ENCODE results near the gene RPL18A. TPM values are rescaled to one million over a fixed set of nuclear protein-coding genes. Genes with fewer than 3 reads are reported as not detected.

The RPL18A gene
- total and polyA plus RNA-seq, 4 donors: 452 to 870 (median 477) TPM

DNA sequence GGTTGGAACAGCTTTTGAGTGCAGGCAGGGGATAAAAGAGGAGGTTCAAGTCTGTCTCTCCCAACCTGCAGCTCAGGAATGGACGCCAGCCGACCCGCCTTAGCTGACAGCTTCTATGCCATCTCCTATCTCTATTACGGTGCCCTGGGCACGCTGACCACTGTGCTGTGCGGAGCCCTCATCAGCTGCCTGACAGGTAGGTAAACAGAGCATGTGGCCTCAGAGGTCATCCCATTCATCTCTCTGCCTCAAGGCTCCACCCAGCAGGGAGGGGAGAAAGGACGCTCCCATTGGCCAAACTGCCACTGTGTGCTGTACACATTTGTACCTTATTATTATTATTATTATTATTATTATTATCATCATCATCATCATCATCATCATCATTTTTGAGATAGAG, 28.6 kb downstream of the RPL18A start:
- Histone ChIP-seq H3K4me1 (ENCODE audit: control insufficient read depth in 4 of 4, insufficient read depth in 4 of 4, low read length in 3 of 4) (no peaks in the 10 kb centered on the region), H3K9ac (ENCODE audit: low read depth in 1 of 2, low read length in 2 of 2) (no peak overlapping the region), H3K4me3 (ENCODE audit: low read depth in 1 of 3, low read length in 3 of 3) (no peak overlapping the region), H3K9me3 (ENCODE audit: control insufficient read depth in 4 of 4, low read length in 3 of 4) (no peaks in the 10 kb centered on the region), H3K27me3 (ENCODE audit: control insufficient read depth in 4 of 4, insufficient read depth in 4 of 4, low read length in 3 of 4) (peaks cover 0 to 2% (median 0%) of the 10 kb centered on the region in 4 donors), H3K27ac (ENCODE audit: low read depth in 1 of 2, low read length in 2 of 2) (no peak overlapping the region), H3K36me3 (ENCODE audit: control insufficient read depth in 4 of 4, insufficient read depth in 3 of 4, low read depth in 1 of 4, low read length in 3 of 4) (no peaks in the 10 kb centered on the region)
- TF ChIP-seq NR2F2 (IDR thresholded peaks at IDR 0.05) (no peak), FOXA1 (IDR thresholded peaks at IDR 0.05) (no peak), FOXA2 (IDR thresholded peaks at IDR 0.05) (no peak), HNF4A (conservative IDR thresholded peaks at IDR 0.05) (no peak), HNF4G (IDR thresholded peaks at IDR 0.05) (no peak), RXRA (IDR thresholded peaks at IDR 0.05) (no peak)
- TF ChIP-seq, protein P1, sequence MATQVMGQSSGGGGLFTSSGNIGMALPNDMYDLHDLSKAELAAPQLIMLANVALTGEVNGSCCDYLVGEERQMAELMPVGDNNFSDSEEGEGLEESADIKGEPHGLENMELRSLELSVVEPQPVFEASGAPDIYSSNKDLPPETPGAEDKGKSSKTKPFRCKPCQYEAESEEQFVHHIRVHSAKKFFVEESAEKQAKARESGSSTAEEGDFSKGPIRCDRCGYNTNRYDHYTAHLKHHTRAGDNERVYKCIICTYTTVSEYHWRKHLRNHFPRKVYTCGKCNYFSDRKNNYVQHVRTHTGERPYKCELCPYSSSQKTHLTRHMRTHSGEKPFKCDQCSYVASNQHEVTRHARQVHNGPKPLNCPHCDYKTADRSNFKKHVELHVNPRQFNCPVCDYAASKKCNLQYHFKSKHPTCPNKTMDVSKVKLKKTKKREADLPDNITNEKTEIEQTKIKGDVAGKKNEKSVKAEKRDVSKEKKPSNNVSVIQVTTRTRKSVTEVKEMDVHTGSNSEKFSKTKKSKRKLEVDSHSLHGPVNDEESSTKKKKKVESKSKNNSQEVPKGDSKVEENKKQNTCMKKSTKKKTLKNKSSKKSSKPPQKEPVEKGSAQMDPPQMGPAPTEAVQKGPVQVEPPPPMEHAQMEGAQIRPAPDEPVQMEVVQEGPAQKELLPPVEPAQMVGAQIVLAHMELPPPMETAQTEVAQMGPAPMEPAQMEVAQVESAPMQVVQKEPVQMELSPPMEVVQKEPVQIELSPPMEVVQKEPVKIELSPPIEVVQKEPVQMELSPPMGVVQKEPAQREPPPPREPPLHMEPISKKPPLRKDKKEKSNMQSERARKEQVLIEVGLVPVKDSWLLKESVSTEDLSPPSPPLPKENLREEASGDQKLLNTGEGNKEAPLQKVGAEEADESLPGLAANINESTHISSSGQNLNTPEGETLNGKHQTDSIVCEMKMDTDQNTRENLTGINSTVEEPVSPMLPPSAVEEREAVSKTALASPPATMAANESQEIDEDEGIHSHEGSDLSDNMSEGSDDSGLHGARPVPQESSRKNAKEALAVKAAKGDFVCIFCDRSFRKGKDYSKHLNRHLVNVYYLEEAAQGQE (IDR thresholded peaks at IDR 0.05): no peak
- TF ChIP-seq, protein P2, sequence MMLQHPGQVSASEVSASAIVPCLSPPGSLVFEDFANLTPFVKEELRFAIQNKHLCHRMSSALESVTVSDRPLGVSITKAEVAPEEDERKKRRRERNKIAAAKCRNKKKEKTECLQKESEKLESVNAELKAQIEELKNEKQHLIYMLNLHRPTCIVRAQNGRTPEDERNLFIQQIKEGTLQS (IDR thresholded peaks at IDR 0.05): no peak
- TF ChIP-seq, protein P3, sequence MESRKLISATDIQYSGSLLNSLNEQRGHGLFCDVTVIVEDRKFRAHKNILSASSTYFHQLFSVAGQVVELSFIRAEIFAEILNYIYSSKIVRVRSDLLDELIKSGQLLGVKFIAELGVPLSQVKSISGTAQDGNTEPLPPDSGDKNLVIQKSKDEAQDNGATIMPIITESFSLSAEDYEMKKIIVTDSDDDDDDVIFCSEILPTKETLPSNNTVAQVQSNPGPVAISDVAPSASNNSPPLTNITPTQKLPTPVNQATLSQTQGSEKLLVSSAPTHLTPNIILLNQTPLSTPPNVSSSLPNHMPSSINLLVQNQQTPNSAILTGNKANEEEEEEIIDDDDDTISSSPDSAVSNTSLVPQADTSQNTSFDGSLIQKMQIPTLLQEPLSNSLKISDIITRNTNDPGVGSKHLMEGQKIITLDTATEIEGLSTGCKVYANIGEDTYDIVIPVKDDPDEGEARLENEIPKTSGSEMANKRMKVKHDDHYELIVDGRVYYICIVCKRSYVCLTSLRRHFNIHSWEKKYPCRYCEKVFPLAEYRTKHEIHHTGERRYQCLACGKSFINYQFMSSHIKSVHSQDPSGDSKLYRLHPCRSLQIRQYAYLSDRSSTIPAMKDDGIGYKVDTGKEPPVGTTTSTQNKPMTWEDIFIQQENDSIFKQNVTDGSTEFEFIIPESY (IDR thresholded peaks at IDR 0.05): no peak
- WGBS: 54% methylated on average over 7 of the region's 7 CpGs
- DNase-seq (ENCODE audit: low spot score): no peak

DNA sequence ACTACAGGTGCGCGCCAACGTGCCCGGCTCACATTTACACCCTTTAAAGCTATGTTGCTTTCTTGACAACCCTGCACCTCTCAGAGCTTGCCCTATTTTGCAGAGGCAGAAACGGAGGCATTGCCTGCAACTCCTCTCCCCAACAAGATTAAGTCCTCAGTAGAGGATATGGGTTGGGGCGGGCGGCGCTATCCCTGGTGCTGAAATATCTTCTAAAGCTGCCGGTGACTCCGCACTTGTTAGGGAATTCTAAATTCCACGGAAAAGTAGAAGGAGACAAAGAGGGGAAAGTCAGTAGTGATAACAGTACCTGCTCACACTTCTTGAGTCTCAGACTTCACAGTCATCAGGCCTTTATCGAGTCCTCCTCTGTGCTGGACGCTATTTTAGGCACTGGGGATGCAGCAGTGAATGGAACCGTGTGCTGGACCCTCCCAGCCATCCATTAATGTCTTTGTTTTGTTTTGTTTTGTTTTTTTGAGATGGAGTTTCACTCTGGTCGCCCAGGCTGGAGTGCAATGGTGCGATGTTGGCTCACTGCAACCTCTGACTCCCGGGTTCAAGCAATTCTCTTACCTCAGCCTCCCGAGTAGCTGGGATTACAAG, 30.0 kb downstream of the RPL18A start:
- H3K4me3 ChIP-seq (ENCODE audit: low read depth in 1 of 3, low read length in 3 of 3): no peak overlapping the region
- WGBS: 32% methylated on average over 18 of the region's 18 CpGs
- no peak for TF ChIP-seq YY1 (IDR thresholded peaks at IDR 0.05)
- TF ChIP-seq, protein P1 (IDR thresholded peaks at IDR 0.05): peak; percentile 98
- H3K27me3 ChIP-seq (ENCODE audit: control insufficient read depth in 4 of 4, insufficient read depth in 4 of 4, low read length in 3 of 4): peaks cover 0 to 3% (median 1%) of the 10 kb centered on the region in 4 donors
- no peaks in the 10 kb centered on the region for H3K36me3 ChIP-seq (ENCODE audit: control insufficient read depth in 4 of 4, insufficient read depth in 3 of 4, low read depth in 1 of 4, low read length in 3 of 4)
- peak; percentile 46 for DNase-seq (ENCODE audit: low spot score)
- no peak overlapping the region for H3K9ac ChIP-seq (ENCODE audit: low read depth in 1 of 2, low read length in 2 of 2)
- no peak overlapping the region for H3K27ac ChIP-seq (ENCODE audit: low read depth in 1 of 2, low read length in 2 of 2)
- no peaks in the 10 kb centered on the region for H3K4me1 ChIP-seq (ENCODE audit: control insufficient read depth in 4 of 4, insufficient read depth in 4 of 4, low read length in 3 of 4)
- no peaks in the 10 kb centered on the region for H3K9me3 ChIP-seq (ENCODE audit: control insufficient read depth in 4 of 4, low read length in 3 of 4)
